NCI-H526 (cell line): ENCODE results near the gene CHMP1B.
"Not testable (repeated sequence)": the region's sequence is repeated elsewhere in the genome, so short reads cannot be mapped to it uniquely, and the experiment has no call there.

Experiments used
- DNase-seq, 2 experiments: peaks; one replicate each; lab custom pipeline; 2025; lab: John Stamatoyannopoulos, UW

Gene CHMP1B

DNA sequence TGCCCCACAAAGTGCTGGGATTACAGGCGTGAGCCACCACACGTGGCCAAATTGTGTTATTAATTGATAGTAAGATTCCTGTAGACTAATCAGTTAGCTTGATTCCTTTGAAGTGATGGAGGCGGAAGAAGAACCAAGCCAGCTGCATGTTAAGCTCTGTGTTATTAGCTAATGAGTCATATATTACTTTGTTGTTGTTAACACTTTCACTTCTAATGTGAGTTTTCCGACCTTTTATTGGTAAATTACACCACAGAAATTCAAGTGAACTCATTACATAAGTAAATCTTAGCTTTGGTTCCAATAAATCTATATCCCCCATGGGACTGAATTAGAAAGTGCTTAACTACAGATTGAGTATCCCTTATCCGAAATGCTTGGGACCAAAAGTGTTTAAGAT lies 20.3 kb downstream of the CHMP1B start:
- no peak for DNase-seq

DNA sequence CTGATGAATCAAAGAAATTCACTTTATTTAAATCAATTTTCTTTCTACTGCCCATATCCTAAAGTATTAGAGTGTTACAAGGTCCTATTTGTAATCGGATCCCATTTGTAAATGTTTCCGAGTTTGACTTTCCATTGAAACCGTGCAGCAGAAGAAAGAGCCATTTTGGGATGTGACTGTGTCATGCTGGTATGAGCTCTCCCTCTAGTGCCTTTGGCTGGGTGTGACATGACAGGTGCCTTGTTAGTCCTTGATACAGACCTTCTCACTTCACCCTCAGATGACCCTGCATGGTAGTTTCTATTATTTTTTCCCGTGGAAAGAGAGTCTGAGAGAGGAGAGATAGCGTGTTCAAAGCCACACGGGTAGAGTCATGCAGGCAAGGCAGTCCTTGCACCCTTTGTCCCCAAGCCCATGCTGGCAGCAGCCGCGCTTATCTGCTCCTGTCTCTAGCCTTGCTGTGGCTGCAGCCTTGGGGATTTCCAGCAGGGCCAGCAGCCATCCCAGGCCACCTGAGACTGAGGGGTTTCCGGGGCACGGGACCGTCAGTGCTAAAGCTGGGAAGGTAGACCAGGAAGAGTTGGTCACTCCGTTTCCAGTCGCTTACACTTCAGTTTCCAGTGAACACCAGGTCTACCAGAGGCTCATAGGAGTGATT lies 21.4 kb downstream of the CHMP1B start:
- peak in 1 of 2 experiments; percentile 27 for DNase-seq

DNA sequence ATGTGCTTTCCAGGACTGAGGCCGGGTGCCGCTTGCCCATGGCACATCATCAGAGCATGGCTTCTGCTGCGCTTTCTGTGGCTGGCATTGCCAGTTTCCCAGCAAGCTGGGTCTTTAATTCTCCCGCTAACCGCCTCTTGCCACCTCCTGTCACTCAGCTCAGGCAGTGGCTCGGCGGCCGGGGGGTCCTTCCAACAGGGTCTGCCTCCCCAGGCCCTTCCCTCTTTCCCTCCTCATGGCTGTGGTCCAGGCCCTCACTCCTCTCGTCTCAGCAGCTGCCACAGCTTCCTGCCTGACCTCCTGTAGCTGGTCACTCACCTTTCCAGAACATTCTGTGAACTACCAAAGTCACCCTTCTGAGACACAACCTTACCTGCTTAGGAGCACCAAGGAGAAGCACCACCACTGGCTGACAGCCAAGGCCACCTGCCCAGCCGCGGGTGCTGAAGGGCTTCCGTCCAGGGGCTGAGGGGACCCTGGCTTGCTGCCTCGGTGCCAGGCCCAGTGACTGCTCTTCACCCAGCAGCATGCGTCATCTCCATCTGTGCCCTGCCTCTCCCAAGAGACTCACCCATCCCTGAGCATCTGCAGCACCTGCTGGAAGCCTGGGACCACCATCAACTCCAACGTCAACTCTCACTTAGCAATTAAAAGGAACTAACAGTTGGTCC lies 22.6 kb downstream of the CHMP1B start:
- no peak for DNase-seq

DNA sequence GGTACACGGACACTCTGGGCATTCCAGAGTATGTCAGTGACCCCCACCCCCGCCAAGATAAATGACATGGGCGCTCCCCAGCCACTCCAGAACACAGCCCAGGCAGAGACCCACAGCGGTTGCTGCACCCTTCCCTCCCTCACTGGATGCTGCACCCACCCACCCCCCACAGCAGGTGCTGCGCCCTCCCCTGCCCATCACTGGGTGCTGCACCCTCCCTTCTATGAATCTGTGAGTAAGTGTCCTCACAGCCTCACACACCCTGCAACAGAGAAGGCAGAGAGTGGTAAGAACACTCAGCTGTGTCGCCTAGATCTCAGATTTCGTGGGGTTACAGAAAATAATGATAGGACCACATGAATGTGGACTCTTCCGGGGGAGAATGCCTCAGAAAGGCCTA lies 23.5 kb downstream of the CHMP1B start:
- no peak for DNase-seq

DNA sequence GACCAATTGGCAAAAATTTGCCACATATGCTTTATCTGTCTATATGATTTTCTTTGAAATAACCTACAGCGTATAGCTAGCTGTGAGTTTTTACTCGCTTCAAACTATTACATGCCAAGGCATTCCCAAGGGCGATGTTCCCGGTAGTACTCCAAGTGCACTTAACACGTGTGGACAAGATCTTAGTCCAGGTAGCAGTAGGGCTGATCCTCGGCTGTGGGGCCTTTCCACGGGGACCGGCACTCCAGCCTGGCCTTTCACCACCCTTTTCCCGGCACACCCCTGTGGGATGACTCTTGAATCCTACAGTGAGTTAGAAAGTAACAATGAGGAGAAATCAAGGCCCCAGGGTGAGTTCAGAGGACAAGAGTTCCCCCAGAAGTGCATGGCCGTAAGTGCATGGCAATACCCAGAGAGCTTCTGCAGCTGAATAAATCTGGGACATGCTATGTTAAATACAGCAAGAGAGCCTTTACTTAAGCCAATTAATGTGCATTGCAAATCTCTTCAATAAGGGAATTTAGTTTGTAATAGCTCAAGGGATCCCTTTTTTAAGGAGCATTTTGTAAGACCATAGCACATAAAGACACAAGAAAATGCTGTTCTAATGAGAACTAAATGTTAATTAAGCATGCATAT lies 26.4 kb downstream of the CHMP1B start:
- DNase-seq = no peak

DNA sequence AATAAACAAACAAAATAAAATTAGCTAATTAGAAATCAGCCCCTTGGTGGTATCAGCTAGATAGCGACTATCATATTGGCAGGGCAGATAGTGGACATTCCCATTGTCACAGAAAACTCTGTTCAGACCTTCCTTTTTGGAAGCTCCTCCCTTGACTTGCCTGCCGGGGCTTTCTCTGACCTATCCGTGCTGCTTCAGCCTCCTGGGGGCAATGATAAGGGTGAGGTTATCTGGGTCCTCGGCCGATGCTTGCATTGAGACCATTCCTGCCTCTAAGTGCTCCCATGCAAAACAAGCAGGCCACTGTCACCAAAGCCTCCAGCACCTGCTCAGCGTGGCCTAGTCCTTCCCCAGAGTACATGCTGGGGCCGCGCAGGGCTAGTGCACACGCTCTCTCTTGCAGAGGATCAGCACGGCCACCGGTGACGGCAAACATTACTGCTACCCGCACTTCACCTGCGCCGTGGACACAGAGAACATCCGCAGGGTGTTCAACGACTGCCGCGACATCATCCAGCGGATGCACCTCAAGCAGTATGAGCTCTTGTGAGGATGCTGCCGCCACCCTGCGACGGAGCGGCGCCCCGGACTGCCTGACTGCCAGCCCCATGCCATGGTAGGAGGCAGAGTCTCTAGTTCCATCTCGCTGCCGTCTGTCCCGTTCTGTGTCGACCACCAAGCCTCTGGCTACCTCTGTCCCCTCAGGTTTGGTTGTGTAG lies 29.5 kb downstream of the CHMP1B start:
- no peak for DNase-seq

DNA sequence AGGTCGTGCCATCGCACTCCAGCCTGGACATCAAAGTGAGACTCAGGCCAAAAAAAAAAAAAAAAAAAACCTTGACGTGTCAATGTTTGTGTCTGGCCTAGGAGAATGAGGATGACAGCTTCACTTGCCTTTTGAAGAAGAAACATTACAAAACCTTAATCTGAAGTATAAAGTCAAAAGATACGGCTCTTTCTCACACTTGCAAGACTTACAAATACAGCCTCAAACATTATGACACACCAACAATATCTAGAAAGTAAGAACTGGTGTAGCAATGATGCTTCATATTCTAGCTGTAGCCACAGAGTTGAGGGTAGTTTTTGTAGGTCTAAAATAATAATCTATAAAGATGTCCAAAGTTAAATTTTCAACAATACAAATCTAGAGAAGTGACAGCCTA lies 31.4 kb downstream of the CHMP1B start:
- DNase-seq = no peak

DNA sequence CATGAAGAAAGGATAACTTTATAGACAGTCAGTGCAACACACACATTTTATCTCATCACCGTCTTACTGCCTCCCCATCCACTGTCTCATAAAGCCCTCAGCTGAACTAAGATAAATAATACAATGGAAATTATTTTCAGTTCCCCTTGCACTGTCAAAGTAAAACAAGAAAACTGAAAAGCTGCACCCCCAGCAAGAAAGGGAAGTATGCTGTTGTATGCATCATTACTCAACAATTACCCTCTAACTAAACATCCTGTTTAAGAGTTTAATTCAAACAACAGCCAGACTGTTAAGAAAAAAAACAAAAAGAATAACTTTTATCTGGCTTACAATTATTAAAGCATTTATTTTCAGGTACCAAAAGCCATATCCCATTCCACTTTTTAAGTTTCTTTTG lies 31.9 kb downstream of the CHMP1B start:
- DNase-seq = no peak

DNA sequence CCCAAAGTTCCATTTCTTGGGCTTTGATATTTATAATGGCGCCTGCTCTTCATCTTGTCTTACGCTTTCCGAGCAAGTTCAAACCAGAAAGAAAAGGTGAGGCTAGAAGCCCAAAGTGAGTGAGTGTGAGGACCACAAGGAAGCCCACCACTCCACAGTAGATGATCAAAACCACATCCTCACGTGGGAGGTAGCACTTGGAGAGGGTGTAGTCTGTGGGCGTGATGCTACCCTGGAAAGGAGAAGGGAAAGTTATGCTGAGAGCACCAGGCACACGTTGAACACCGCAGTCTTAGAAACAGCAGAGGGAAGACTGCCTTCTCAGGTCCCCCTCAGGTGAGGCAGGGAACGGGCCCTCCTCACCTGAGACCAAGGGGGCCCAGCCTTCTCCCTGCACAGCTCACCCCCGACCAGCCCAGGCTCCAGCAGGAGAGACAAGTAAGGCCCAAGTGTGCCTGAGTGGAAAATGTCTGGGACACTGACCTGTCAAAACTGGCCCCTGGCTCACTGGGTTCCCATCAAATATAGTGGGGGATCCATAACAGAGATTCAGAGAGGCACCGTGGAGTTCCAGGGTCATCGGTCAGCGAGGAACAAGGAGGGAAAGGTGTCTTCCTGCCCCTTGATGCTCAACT lies 33.3 kb downstream of the CHMP1B start:
- DNase-seq = no peak

DNA sequence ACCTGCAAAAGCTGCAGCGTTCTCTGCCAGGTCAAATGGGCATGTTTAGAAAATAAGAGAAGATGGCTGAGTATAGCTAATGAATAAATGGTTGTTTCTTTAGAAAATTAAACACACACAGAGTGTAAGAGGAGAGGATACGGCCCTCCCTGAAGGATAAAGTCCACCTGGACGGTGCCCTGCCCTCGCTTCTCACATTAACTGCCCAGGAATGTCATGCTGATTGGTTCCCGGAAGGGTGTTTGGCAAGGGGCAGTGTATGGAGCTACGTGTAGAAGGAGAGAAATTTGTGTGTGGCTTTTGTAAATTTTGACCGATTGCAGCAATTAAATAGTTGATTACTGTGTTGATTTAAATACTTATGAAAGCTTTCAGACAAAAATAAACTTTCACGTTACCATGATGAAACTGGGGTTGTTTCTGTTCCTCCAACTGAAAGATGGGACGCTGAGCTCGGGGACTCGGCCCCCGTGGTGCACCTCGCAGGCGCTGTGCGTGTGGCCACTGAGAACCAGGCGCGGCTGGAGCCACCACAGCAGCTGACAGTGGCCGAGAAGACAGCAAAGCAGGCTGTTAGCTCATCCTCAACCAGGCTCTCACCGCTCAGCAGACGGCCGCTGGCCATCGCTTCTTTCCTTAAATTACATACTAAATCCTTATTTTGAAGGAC lies 34.2 kb downstream of the CHMP1B start:
- DNase-seq = no peak

DNA sequence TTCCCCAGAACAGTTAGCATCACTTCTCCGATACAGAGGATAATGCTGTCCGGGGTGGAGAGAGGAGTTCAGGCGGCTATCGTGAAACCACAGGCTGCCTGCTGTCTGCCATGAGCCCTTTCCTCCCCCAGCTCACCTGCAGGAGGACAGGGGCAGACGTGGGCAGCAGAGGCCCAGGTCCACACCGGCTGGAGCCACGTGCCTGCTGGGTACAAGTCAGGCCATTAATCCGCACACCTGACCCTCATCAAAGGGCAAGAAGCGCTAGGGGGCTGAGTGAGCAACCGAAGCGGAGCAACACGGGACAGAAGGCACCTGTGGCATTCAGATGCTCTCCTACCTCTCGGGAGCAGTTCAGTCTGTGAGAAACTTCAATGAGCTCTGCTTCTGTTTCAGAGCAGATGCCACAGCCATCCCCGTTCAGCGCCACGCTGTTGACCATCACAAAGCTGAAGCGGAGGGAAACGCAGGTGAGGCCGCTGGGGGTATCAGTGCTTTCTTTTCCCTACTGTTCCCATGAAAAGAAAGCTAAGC lies 35.4 kb downstream of the CHMP1B start:
- DNase-seq = no peak

DNA sequence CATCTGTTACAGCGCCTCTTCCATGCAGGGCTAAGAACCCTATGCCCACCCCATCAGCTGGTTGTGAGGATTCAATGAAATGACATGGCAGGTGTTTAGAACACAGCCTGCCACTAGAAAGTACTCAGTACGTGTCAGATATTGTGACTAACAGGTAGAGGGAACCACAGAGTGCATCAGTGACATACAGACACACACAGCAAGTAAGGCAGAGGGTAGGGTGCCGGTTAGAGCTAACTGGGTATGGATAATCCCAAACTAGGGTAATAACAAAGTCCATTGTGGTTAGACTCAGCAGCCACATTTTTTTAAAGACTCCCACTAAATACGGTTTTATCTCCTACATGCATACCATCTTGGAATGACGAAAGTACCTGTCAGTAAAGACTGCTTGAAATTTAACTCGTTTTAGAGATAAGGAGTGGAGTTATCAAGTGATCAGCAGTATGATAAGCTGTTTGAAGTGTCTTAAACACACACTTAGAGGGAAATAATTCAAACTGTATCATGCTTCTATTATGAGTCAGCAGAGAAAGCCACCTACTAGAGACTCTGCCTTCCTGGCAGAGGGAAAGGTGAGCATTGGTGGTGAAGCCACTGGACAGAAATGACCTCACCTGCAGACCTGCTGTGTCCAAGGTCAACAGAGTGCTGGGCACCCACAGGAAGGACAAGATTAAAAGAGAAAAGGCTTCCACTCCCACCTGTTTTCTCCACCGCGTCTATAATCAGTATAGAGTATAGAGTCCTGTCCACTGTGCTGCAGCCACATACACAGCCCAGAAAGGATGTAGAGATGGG lies 36.3 kb downstream of the CHMP1B start:
- DNase-seq = no peak

DNA sequence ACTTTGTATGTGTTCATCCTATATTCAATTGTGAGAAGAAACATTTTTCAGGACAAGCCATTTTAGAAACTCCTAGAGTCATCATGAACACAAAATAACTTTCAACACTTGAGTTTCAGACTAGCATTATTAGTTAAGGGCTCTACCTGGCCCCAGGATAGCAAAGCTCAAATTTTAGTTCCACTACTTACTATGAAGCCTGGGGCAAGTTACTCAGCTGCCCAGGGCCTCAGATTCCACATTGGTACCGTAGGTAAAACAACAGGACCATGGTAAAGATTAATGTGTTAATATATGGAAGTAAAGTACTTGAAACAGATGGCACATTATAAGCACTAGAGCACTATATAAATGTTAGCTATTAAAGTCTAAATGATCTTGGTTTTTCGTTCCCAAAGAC lies 37.5 kb downstream of the CHMP1B start:
- DNase-seq = no peak

DNA sequence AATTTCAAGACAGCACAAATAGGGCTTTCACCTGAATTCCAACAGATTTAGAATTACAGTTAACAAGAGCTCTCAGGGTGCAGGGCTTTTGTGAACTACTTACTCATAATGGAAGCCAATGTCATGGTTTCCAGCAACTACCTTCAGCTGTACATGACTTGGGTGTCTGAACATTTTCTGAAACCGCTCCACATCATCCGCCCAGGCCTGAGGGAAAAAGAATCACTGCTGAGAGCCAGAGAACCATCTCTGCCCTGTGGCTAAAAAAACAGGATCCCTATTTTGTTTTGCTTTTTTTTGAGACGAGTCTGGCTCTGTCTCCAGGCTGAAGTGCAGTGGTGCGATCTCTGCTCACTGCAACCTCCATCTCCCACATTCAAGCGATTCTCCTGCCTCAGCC lies 38.1 kb downstream of the CHMP1B start:
- no peak for DNase-seq

DNA sequence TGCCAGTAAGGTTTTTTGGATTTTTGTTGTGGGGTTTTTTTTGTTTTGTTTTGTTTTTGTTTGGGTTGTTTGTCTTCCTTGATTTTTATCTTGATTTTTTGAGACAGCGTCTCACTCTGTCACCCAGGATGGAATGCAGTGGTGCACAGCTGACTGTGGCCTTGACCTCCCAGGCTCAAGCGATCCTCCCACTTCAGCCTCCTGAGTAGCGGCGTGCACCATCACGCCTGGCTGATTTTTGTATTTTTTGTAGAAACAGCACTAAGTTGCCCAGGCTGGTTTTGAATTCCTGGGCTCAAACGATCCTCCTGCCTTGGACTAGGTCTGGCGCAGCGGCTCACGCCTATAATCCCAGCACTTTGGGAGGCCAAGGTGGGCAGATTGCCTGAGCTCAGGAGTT lies 40.5 kb downstream of the CHMP1B start:
- DNase-seq = no peak

DNA sequence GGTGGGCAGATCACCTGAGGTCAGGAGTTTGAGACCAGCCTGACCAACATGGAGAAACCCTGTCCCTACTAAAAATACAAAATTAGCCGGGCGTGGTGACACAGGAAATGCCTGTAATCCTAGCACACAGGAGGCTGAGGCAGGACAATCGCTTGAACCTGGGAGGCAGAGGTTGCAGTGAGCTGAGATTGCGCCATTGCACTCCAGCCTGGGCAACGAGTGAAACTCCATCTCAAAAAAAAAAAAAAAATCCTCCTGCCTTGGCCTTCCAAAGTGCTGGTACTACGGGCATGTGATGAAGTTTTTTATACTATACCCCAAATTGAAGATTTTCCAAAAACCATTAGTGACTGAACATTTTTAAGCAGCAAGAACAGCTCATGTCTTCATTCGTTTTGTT lies 41.2 kb downstream of the CHMP1B start:
- DNase-seq = not testable (repeated sequence)

DNA sequence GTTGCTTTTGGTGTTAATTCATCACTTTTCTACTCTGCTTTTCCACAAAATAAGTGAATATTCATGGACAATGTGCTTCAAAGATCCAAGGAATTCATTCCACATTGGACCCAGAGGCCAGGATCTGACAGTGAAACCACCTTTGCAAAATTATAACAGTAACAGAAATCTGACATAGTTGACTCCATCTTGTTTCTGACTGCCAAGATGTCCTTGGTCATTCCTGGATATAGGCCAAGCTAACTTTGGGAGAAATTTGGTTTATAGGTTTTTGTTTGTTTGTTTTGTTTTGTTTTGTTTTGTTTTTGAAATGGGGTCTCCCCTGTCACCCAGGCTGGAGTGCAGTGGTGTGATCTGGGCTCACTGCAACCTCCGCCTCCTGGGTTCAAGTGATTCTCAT lies 46.6 kb downstream of the CHMP1B start:
- no peak for DNase-seq

DNA sequence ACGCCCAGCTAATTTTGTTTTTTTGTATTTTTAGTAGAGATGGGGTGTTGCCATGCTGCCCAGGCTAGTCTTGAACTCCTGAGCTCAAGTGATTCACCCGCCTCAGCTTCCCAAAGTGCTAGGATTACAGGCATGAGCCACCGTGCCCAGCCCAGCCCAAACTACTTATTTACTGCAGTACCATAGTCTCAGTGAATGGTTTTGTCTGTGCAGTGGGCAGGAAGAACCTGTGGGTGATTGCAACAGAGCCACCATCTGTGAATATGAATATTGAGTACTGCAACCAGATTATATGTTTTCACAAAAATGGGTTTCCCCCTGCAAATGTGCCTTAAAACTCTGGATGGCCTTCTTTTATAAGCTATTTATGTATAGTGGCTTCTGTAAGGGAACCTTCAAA lies 47.9 kb downstream of the CHMP1B start:
- no peak for DNase-seq

DNA sequence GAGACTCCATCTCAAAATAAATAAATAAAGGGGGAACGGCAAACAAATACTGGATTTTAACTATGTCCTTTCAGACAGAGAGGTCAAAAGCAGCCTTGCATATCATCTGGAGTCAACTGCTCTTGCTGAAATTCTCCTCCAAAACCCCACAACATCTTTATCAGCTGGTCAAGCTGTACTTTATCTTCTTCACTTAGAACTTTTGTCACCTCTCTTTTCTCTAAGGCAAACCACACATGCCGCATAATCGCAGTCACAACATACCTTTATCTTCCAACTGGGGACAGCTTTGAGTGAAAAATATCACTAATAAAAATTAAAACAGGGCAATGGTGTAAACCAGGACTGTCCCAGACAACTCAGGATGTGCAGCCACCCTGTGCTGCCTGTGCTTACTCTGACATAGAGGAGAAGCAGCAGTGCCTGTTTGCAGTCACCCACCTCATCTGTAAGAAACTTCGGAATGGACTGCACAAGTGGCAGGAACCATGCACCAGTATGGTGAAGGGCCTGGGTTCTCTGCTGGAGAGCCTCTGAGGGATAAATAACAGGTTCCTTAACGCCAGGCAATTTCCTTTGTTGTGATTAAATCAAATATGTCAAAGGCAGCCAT lies 50.7 kb downstream of the CHMP1B start:
- DNase-seq = no peak
